ENCODE results near the gene SIRPB2.
A peak's percentile ranks its signal among the peaks of the same experiment; 100 is the strongest.

SIRPB2 gene

GRCh38 chr20:1486566-1486965 is 4.7 kb downstream of the SIRPB2 start:
- Mint-ChIP-seq H3K4me1 (no peaks in the 10 kb centered on the region), H3K27ac (no peak overlapping the region), H3K36me3 (no peaks in the 10 kb centered on the region), H3K4me3 (no peak overlapping the region), H3K9me3 (no peaks in the 10 kb centered on the region), H3K27me3 (peaks cover 13% of the 10 kb centered on the region)

GRCh38 chr20:1484438-1485116 is 6.6 kb downstream of the SIRPB2 start:
- Mint-ChIP-seq H3K9me3 (no peaks in the 10 kb centered on the region), H3K27ac (no peak overlapping the region), H3K4me3 (no peak overlapping the region), H3K4me1 (no peaks in the 10 kb centered on the region), H3K36me3 (no peaks in the 10 kb centered on the region), H3K27me3 (peaks cover 13% of the 10 kb centered on the region)

DNA sequence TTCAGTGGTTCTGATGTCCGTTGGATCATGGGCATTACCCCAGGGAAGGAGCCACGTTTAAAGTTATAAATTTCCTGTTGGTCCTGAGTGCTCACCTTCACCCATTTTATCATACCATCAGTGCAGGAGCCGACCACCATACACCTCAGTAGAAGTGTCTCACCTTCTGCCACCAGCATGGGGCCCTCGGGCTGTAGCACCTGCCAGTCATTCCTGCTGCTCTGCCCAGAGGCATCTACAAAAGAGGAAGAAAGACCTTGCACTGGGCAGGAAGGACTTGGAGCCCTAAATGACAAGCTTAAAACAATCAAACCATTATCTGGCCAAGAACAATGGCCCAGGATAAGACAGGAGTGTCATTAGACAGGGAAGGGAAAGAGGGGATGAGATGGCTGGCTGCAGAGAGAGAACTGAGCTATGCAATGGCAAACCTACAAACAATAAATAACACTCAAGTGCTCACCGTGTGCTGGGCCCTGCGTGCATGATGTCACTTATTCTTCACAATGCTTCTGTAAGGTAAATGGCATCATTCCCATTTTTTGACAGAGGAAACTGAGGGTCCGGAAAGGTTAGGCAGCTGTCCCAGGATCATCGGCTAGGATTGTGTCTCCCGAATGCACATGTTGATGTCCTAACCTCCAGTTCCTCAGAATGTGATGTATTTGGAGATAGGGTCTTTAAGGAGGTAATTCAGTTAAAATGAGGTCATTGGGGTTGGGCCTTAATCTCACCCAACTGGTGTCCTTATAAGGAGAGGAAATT is 11.2 kb downstream of the SIRPB2 start:
- H3K27me3 Mint-ChIP-seq, result peaks cover 11% of the 10 kb centered on the region
- no peaks in the 10 kb centered on the region for H3K36me3 Mint-ChIP-seq
- H3K9me3 Mint-ChIP-seq, result no peaks in the 10 kb centered on the region
- H3K27ac Mint-ChIP-seq, result no peak overlapping the region
- H3K4me1 Mint-ChIP-seq, result no peaks in the 10 kb centered on the region
- no peak overlapping the region for H3K4me3 Mint-ChIP-seq

GRCh38 chr20:1478566-1478965 is 12.7 kb downstream of the SIRPB2 start:
- Mint-ChIP-seq H3K27me3 (peaks cover 4% of the 10 kb centered on the region), H3K36me3 (no peaks in the 10 kb centered on the region), H3K4me3 (no peak overlapping the region), H3K4me1 (no peaks in the 10 kb centered on the region), H3K27ac (no peak overlapping the region), H3K9me3 (no peaks in the 10 kb centered on the region)

GRCh38 chr20:1477896-1478490 is 13.2 kb downstream of the SIRPB2 start:
- Mint-ChIP-seq H3K36me3 (no peaks in the 10 kb centered on the region), H3K4me3 (no peak overlapping the region), H3K27me3 (peaks cover 4% of the 10 kb centered on the region)

GRCh38 chr20:1474817-1475603 is 16.2 kb downstream of the SIRPB2 start:
- peaks cover 9% of the 10 kb centered on the region for H3K27me3 Mint-ChIP-seq

More at GRCh38 chr20:1477896-1478490, 13.2 kb downstream of the SIRPB2 start:
- Mint-ChIP-seq H3K4me1 (no peaks in the 10 kb centered on the region), H3K9me3 (no peaks in the 10 kb centered on the region), H3K27ac (peak overlapping the region; percentile 5)

DNA sequence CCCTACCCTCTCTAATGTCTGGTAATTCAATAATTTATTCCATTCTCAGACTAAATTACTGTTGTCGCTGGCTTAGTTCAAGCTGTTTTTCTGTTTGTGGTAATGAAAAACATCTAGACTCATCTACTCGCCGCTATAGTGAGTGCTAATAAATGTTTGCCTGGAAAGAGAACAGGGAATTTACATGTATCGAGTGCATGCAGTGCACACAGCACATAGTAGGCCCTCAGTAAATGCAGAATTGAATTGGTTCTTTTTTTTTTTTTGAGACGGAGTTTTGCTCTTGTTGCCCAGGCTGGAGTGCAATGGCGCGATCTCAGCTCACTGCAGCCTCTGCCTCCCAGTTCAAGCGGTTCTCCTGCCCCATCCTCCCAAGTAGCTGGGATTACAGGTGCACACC is 16.9 kb downstream of the SIRPB2 start:
- H3K27me3 Mint-ChIP-seq, result peaks cover 9% of the 10 kb centered on the region

More at GRCh38 chr20:1474817-1475603, 16.2 kb downstream of the SIRPB2 start:
- H3K4me3 Mint-ChIP-seq, result no peak overlapping the region
- H3K27ac Mint-ChIP-seq, result no peak overlapping the region
- H3K4me1 Mint-ChIP-seq, result no peaks in the 10 kb centered on the region
- H3K36me3 Mint-ChIP-seq, result no peaks in the 10 kb centered on the region
- H3K9me3 Mint-ChIP-seq, result no peaks in the 10 kb centered on the region

DNA sequence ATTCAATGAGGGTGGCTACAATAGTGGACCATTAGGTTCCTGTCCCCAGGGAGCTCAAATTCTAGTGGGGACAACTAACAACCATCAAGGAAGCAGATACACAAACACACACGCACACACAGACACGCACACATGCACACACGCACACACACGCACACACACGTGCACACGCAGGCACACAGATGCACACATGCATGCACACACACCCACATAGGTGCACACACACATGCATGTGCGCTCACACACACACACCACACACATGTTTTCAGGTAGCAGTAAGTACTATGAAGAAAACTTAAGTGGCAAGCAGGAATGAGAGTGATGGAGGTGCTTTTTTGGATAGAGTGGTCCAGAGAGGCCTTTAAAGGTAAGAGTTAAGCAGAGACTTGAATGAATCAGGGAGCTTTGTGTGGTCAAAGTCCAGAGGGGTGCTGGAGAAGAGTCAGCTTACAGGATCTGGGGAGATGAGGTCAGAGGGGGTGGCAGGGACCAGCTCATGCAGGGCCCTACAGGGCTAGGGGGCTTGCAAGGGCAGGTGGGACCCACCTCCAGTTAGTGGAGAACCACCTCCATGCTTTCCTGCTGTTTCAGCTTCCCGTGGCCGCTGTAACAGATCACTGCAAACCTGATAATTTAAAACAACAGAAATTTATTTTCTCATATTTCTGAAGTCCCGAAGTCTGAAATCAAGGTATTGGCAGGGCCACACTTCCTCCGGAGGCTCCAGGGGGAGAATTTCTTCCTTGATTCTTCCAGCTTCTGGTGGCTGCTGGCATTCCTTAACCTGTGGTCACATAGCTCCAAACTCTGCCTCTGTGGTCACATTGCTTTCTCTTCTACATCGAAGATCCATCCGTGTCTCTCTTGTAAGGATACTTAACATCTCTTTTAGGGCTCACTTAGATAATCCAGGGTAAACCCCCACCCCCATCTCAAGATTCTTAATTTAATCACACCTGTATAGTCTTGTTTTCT is 17.7 kb downstream of the SIRPB2 start:
- Mint-ChIP-seq H3K27me3 (peaks cover 8% of the 10 kb centered on the region), H3K27ac (no peak overlapping the region), H3K9me3 (no peaks in the 10 kb centered on the region), H3K36me3 (no peaks in the 10 kb centered on the region), H3K4me1 (no peaks in the 10 kb centered on the region), H3K4me3 (no peak overlapping the region)

More for the DNA sequence above, 16.9 kb downstream of the SIRPB2 start:
- no peaks in the 10 kb centered on the region for H3K36me3 Mint-ChIP-seq
- H3K9me3 Mint-ChIP-seq, result no peaks in the 10 kb centered on the region
- H3K4me1 Mint-ChIP-seq, result no peaks in the 10 kb centered on the region
- no peak overlapping the region for H3K4me3 Mint-ChIP-seq
- H3K27ac Mint-ChIP-seq, result no peak overlapping the region

DNA sequence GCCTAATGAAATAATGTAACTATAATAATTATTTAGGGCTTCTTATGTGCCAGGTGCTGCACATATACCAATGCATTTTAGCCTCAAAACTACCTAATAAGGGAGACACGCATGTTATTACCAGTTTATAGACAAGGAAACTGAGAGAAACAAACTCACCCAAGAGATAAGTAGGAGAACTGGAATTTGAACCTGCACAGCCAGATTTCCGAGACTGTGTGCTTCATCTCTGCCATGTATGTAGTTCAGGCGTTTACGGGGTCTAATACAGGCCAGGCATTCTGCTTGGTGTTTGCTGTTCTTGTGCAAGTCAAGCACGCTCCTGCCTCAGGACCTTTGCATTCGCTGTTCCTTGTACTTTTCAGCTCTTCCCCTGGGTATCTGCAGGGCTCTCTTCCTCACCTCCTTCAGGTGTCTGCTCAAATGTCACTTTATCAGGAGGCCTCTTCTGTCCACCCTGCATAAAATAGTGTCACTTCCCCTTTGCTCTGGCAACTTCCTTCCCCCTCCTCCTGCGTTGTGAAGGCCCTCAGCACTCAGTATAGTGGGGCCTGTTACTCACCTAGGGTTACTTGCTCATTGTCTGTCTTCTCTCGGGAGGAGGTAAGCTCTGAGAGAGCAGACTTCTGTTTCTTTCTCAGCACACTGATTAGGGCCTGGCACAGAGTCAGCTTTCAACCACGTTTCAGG is 18.5 kb downstream of the SIRPB2 start:
- no peak overlapping the region for H3K4me3 Mint-ChIP-seq

GRCh38 chr20:1471242-1471641 is 20.0 kb downstream of the SIRPB2 start:
- H3K4me3 Mint-ChIP-seq, result no peak overlapping the region
- peaks cover 15% of the 10 kb centered on the region for H3K4me1 Mint-ChIP-seq
- H3K9me3 Mint-ChIP-seq, result no peaks in the 10 kb centered on the region
- H3K27me3 Mint-ChIP-seq, result peaks cover 5% of the 10 kb centered on the region
- no peaks in the 10 kb centered on the region for H3K36me3 Mint-ChIP-seq
- H3K27ac Mint-ChIP-seq, result no peak overlapping the region

More for the DNA sequence above, 18.5 kb downstream of the SIRPB2 start:
- Mint-ChIP-seq H3K4me1 (peaks cover 7% of the 10 kb centered on the region), H3K9me3 (no peaks in the 10 kb centered on the region), H3K27ac (no peak overlapping the region), H3K27me3 (peaks cover 5% of the 10 kb centered on the region), H3K36me3 (no peaks in the 10 kb centered on the region)

GRCh38 chr20:1469925-1470571 is 21.2 kb downstream of the SIRPB2 start:
- peaks cover 5% of the 10 kb centered on the region for H3K27me3 Mint-ChIP-seq

DNA sequence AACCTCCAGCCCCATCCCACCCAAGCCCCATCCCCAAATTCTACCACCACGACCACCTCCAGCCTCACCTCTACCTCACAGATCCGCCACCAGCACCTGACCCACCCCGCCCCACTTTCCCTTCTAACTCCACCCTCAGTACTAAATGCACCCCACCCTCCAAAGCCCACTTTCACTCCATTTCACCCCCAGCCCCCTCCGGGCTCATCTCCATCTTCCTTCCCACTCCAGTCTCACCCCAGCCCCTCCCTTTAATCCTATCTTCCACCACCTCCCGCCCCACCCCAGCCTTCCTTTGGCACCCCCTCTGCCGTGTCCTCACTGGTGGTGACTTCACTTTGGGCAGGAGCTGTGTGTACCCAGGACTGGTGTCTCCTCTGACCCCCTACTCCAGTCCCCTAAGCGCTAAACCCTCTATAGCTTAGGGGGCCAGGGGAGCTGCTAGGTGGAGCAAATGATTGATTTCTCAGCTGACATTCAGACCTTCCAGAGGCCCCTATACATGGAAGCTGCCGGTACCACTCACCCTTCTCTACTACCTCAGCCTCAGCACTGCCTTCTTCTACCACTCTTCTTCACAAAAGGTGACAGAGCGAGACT is 21.8 kb downstream of the SIRPB2 start:
- Mint-ChIP-seq H3K27me3 (peaks cover 5% of the 10 kb centered on the region), H3K27ac (no peak overlapping the region), H3K4me3 (no peak overlapping the region), H3K9me3 (no peaks in the 10 kb centered on the region), H3K36me3 (no peaks in the 10 kb centered on the region), H3K4me1 (peaks cover 31% of the 10 kb centered on the region)

More at GRCh38 chr20:1469925-1470571, 21.2 kb downstream of the SIRPB2 start:
- no peak overlapping the region for H3K4me3 Mint-ChIP-seq
- H3K27ac Mint-ChIP-seq, result no peak overlapping the region
- no peaks in the 10 kb centered on the region for H3K9me3 Mint-ChIP-seq
- H3K4me1 Mint-ChIP-seq, result peaks cover 25% of the 10 kb centered on the region
- H3K36me3 Mint-ChIP-seq, result no peaks in the 10 kb centered on the region

- Mint-ChIP-seq H3K27ac (no peak overlapping the region), H3K4me1 (peaks cover 44% of the 10 kb centered on the region), H3K27me3 (peaks cover 5% of the 10 kb centered on the region), H3K36me3 (no peaks in the 10 kb centered on the region), H3K4me3 (no peak overlapping the region), H3K9me3 (no peaks in the 10 kb centered on the region)
These were observed 23.0 kb downstream of the SIRPB2 start for GRCh38 chr20:1468117-1468624.

Data from activated naive CD4-positive, alpha-beta T cell treated with anti-CD3 and anti-CD28 coated beads, Interleukin-2, amount 50 U/mL, for 24 hours (primary cell).